Eye (tissue), 1 donor: Measurements from ENCODE around the gene CNTN5.
"Not testable (repeated sequence)": the region's sequence is repeated elsewhere in the genome, so short reads cannot be mapped to it uniquely, and the experiment has no call there.

Source experiments
- DNase-seq: peaks from one replicate; pipeline ENCODE4 v3.0.0-alpha.2; 2015

Gene CNTN5

DNA sequence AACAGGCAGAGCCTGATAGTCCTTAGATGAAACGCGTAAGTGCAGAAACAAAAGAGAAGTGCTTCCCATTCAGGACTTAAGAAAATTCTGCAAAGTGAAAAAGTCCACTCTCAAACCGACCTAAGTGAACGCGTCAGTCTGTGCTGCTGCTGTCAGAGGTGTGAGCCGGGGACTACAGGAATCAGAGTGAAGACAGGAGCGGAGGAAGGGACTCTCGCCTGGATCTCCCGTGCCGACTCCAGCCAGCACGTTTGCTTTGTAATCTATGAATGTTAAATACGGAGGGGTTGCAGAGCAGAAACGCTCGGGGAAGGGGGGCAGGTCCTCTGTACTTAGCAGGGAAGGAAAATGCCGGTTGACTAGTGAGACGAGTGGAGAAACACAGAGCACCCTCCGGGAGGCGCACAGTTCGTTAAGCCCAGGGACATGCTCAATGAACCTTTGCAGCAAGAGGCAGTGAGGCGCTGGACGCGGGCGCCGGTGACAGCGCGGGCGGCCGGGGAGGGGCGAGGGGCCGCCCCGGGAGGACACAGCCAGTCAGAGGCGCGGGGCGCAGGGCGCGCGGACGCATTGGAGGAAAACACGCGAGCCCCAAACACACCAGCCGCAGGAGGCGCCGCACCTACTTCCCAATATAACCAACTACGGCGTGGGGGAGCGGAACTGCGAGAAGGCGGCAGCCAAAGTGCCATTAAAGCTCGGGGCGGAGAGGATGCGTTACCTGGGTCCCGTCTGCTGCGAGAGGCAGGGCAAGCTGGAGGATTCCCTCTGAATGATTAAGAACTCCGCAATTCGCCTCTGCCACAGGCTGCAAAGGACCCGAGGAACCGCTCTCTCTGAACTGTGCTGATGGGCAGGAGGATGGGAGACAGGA is at the start of gene CNTN5:
Gene CNTN5 (plus strand): TSS at position 598 of the 874 bp plus-strand sequence.
- DNase-seq = peak; percentile 93

DNA sequence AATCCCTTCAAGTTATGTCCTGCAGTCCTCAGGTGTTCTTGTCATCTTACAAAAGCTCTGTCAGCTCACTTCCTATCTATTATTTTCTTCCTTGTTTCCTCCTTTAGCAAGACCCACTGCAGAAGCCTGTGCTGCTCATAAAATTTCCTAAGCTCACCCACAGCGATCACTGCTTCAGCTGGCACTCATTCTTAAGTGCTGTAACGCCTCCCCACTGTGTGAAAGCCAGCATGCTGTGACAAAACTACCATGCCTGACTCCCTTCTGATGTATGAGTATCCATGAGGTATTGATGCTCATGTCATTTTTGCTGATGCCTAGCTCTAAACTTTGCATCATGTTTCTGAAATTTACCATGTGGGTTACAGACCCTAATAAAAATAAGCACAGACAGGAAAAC is 41.5 kb upstream of the CNTN5 start:
- DNase-seq = peak; percentile 28

DNA sequence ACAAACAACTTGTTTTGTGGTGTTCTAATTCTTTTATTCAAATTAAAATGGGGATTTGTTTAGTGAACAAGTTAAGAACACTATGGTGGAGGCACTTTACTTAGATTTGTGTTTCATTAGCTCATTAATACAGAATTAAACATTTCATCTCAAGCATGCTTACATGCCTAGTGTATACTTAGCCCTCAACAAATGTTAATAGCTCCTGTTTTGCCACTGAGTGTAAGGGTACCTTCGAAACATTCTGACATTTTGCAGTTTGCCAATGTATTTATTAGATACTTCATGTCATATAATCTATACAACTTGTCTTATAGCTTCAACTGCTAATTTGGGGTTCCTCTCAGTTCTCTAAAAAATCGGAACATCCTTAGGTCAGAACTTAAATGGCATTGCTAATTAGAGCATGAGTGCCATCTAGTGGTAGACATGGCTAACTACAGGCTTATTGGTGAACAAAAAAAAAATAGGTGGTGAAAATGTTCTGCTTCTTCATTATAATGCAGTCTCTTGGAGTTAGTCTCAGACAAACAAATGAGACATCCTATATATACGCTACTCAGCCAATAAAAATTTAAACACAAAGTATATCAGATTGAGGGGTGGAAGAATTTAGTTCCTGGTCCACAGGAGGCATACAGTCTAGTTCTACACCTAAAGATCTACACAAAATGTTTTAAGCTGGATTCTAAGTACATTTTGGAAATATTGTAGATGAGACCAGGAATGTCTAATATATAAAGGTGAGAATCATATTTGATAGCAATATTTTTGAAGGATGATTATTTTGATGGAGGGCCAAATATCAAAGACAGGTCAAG is 4.9 kb upstream of the CNTN5 start:
- peak; percentile 82 for DNase-seq

DNA sequence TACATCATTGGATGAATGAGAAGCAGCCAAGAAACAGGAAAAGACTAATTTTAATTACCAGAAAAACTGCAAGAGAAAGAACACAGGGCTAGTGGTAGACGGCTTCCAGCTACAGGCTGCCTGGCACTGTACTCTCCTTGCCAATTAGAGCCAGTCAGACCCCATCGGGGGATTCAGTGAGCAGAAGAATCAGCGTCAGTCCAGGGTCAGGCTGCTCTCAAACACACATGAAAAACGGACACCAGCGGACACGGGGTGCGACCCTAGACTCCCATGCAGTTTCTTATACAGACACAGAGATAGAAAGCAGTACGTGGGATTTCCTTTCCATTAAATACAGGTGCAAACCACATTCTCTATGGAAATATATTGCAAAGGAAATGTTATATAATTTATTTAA is 1.1 kb upstream of the CNTN5 start:
- peak; percentile 85 for DNase-seq

DNA sequence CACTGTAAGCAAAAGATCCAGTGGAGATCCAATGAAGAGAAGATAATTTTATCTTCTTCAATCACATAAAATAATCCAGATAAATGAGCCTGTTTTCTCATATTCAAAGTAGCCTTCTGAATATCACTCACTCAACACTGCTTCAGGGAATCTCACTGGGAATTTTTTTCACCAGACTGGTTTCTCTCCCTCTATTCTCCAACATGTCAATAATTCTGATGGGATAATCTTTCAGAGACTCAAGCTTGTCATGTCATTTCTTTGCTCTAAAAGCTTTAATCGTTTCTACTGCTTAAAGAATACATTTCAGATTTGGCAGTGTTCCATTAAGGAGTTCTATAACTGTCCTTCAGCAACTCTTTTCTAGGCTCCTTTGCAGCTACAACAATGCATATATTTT is 16.3 kb downstream of the CNTN5 start:
- DNase-seq = no peak

DNA sequence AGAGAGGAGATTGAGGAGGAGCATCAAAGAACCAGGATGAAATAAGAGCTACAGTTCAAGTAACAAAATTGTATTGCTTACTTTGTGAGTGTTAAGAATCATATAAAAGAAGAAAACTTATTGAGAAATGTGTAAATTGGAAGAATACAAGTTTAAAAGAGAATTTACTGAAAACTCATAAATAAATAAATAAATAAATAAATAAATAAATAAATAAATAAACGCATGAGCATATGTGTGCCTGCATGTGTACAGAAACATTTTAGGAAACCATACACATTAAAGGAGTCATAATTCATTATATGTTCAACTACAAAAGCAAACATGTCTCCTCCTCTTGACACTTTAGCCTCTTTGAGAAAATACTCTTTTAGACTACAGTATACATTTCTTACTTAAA is 42.6 kb downstream of the CNTN5 start:
- no peak for DNase-seq

DNA sequence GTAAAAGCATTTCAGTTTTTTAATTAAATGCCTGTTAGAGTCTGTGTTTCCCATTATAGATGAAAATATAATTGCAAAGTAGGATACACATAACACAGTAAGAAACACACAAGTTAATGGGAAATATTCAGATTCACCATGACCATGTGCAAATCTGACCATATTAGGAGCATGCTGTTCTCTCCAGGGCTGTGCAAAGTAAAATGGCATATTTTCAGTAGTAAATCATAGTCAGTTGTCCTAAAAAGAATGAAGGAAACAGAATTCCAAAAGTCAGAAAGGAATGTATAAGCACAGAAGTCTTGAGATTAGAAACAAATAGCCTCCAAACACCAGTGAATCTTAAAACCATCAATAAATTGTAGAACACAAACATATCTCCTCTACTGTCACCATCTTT is 44.4 kb downstream of the CNTN5 start:
- no peak for DNase-seq

DNA sequence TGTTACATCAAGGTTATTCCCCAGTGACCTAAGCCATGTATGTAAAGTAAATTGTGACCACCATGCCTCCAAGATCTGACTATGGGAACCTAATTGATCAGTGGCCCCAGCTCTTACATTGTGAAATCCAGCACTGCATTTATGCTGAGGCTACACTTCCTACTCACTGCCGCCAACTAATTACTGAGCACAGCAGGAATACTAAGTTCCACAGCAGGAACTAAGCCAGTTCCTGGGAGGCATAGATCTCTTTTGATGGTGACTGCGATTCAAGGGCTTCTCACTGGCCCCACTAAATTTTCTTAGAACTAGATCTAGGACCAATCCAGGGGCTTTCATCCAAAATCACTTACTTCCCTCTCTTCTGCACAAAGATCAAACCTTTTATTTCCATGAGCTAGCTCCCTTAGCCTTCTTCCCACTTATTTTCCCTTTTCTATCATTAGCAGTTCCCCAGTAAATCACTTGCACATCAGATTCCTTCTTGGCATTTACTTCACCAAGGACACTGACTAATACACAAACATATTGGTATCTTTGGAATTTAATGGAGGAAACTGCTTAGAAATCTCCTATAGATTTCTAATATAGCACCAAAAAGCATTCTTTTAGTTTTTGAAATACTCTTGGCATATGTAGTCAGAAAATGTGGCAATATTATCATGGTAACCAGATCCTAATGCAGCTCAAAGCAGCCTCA is 46.0 kb downstream of the CNTN5 start:
- peak; percentile 16 for DNase-seq

DNA sequence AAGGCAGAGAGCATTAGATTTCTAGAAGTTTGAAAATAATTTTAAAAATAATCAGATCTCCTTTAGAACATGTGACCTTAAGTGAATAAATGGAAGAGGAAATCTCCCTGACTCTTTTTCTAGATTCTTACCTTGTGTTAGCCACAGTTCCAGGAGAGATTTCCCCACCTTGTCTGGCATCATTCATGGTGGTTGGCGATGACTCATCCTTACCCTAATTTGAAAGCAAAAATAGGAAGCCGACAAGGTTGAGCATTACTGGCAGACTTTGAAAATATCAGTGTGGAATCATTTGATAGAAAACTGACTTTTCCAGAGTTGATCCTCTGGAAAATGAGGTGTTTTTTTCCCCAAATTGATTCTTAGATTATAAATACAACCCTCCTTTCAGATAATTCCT is 48.1 kb downstream of the CNTN5 start:
- DNase-seq = no peak

DNA sequence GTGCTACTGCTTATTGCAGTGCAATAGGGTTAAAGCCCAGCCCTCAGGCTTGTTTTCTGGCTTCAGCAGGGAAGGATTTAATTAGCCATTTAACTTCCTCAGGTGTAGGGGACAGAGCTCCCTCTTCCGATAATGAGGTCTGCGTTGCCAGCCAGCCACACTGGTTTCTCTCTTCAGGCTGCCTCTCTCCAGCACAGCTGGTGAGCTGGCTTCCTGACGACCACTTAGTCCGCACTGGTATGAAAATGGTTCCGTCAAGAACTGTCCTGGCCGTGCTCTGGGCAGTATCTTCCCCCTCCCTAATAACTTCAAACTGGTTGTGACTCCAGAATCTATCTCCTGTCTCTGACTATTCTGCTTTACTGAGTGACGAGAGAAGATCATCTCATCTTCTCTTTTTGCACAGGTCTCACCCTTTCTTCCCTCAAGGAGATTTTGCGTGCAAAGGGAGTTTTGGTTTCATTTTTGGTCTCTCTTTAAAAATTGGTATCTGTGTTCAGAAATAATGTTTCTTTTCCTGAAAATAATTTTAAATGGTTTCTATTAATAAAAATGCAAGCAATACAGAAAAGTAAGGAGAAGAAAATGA is 49.2 kb downstream of the CNTN5 start:
- DNase-seq = peak; percentile 49

DNA sequence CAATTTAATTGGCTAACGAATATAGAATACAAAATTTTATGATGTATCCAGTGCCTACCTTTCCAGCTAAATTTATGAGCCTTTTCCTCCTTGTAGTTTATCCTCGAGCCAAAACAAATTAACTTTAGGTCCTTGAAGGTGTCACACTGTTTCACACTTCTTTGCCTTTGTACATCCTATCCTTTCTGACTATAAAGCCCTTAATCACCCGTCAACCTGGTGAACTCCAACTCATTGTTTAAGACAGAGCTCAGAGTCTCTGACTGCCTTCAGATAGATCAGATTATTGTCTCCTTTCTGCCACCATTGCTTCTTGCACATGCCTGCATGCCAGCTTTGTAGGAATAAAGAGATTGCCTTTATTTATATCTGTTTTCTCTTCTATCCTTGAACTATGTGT is 58.8 kb downstream of the CNTN5 start:
- DNase-seq = no peak

DNA sequence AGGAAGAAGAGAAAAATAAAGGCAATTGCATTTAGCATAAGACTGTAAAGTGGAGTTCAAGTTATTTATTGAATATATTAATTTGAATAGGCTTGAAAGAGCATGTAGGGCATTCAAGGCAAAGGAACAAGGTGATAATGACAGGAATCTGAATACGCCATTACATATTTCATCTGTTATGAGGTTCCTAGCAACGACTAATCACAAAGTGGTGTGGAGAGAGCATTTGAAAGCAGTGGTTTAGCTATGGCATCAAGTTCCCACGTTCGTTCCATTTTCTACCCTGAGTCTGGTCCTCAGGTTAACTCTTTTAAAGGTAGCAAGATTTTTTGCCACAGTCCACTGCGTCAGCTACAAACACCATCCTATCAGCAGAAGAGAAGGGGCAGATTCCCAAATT is 59.4 kb downstream of the CNTN5 start:
- DNase-seq = no peak

DNA sequence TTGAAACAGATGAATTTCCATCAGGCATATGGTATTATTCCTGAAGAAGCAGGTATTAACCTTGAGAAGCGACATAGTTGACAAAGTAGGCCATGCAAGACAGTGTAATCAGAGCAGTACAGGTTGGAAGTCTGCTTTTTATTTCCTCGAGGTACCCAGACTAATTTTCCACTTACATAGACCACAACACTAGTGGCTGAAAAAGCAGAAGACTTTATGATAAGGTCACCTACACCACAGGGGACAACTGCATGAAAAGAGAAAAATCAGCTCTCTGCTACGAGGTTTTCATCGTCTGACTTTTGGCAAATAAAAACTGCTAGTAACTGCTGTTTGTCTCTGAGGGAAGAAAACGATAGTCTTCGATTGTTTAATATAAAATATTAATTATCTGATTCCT is 77.5 kb downstream of the CNTN5 start:
- peak; percentile 3 for DNase-seq

DNA sequence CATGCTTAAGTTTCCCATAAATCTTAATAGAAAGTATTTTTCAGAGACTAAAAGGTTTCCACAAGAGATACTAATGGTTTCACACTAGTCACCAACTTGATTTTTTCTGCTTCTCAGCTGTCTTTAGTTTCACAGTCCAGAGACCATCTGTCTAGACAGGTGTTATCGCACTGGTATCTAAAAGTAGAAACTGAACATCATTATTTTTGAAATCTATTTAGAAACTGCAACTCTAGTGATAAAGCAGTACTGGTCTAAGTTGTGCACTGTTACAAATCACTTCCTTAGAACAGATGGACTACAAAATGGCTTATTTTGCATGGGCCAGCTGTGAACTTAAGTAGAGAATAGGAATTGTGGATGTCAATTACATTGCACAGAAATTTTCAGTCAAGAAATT is 78.0 kb downstream of the CNTN5 start:
- peak; percentile 33 for DNase-seq

DNA sequence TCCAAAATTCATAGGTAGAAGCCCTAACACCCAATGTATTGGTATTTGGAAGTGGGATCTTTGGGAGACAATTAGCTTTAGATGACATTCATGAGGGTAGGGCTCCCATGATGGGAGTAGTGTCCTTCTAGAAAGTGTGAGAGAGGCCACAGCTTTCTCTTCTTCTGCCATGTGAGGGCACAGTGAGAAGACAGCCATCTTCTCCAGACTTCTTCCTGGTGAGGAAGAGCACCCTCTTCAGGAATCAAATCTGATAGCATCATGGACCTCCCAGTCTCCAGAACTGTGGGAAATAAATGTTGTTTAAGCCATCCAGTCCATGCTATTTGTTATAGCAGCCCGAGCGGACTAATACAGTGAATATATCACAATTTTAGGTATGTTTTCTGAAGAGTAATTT is 96.9 kb downstream of the CNTN5 start:
- DNase-seq = no peak

DNA sequence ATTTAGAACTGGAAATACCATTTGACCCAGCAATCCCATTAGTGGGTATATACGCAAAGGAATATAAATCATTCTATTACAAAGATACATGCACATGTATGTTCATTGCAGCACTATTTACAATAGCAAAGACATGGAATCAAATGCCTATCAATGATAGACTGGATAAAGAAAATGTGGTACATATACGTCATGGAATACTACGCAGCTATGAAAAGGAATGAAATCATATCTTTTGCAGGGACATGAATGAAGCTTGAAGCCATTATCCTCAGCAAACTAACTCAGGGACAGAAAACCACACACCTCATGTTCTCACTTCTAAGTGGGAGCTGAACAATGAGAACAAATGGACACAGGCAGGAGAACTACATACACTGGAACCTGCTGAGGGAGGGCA is 113.1 kb downstream of the CNTN5 start:
- DNase-seq = not testable (repeated sequence)

DNA sequence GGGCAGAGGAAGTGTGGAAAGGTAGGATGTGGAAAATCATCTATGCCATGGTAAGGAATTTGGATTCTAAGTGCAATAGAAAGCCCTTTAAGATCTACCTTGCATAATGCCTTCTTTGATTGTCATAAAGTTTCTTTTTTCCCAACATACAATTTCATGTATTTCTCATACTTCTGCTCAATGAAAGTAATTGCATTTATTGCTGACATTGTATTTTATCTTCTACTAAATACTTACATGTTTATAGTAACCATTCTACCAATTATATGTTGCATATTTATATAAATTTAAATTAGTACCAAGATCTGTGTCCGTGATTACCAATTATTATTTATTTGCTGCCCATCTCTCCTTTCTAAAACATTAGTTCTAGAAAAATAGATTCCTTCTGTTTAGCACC is 114.8 kb downstream of the CNTN5 start:
- DNase-seq = no peak

DNA sequence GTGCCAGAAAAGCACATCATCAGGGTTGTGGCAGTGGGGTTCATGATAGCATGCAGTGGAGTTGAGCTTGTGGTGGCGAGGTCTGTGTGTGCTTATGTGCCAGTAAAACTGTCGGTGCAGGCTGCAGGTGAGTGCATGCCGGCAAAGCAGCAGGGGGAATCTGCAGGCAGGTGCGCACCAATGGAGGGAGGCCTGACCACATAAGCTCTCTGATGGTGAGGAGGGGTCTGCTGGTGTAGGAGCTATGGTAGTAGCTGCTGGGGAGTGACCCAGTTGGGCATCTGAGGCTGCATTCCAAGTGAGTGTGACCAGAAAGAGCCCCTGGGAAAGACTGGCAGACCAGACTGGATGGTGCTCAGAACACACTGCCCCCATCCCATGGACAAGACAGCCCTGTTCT is 121.5 kb downstream of the CNTN5 start:
- DNase-seq = no peak

DNA sequence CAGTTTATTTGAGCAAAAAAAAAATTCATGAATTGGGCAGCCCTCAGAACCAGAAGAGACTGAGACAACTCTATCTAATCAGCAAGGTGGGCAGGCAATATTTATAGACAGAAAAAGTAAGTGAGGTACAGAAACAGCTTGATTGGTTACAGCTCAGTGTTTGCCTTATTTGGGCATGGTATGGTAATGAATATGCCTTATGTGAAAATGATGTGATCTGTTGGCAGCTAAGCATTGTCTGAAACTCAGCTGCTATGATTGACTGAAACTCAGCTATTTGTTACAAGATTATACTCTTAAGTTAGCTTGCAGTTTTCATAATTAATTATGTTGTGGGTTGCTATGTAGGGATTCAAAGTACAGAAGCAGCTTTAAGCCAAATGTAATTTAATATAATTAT is 127.6 kb downstream of the CNTN5 start:
- DNase-seq = peak; percentile 5

DNA sequence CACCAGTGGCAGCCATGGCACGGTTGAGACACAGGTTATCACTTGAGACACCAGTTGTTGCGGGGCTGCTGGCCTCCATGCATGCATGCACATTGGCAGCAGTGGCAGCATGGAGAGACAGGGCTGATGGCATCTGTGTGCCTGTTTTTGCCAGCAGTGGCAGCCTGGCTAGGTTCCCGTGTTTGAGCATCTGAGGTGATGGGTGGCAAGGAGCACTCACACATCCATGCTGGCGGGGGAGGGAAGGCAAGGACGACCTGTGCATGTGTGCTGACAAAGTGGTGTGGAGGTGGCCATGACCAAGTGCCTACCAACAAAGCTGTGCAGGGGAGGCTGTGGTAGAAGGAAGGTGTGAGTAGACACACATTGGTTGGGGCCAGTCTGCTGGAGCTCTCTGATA is 133.5 kb downstream of the CNTN5 start:
- DNase-seq = no peak

DNA sequence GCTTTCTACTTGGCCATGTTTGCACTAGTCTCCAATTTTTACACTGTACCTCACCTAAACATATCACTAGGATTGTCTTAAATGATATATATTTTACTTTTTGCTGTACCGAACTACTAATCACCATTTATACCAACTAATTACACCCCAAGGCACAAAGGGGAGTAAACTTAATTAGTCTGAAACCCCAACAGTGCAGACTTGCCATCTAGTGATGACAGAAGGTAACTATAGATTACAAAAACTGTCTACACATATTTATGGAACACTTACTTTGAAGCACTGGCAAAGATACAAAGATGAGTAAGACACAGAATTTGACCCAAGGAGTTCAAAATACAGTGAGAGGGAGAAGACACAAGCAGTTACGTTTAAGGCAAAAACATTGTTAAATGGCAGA is 139.7 kb downstream of the CNTN5 start:
- DNase-seq = no peak

DNA sequence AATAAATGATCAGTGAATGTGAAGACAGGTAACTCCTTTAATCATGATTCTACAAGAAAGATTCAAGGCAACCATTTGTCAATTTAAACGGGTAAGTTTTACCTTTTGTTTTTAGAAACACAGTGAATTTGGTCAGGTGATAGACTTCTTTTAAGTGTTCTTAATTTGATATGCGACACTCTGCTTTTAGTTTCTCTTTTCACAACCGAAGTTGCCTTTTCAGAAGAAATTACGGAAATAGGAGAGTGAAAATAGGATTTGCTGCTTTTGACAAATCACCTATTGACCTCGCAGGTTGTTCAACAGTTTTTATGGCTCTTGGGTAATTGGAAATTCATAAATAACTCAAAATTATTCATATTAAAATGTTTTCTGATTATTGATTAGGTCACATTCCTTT is 142.1 kb downstream of the CNTN5 start:
- DNase-seq = no peak

DNA sequence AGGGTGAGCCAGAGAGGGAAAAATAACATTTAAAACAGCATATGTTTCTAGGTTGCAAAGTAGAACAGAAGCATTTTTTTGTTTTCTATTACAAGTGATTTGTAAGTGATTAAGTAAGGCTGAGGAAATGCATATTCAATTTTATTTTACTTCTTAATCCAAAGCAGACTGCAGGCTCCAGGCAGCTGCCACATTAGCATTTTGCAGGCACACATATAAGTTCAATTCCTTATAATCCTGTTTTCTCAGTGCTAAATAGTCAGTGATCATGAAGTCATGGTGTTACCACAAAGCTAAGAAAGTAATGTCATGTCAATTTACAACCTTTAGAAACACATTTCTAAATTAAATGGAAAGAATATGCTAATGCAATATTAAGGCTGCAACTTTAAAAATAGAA is 149.8 kb downstream of the CNTN5 start:
- no peak for DNase-seq
